CD4-positive, alpha-beta T cell (primary cell): ENCODE measurements around the gene FYB1. TPM values are rescaled to one million over a fixed set of nuclear protein-coding genes. Genes with fewer than 3 reads are reported as not detected.

Source experiments
- ATAC-seq: fragments of 200-7000 bp; cut with Tn5 transposase; one replicate; pipeline ENCODE4 v1.10.0; 2022; ENCODE audit warnings: mild to moderate bottlenecking; ENCODE audit not compliant: poor library complexity
- CTCF ChIA-PET: fragments of 350-600 bp; sonication (Branson Sonifier 250); formaldehyde crosslinking; loops from one replicate; lab custom pipeline; 2021; ENCODE audit warnings: antibody characterized with exemption, inconsistent platforms; lab: Charles Lee
- POLR2A ChIA-PET: fragments of 350-600 bp; sonication (Branson Sonifier 250); formaldehyde crosslinking; loops from one replicate; lab custom pipeline; 2021; ENCODE audit warnings: antibody characterized with exemption, inconsistent platforms; lab: Charles Lee
- DNase-seq, 14 experiments: peaks; one replicate each; pipeline ENCODE4 v3.0.0-alpha.2; 2013 to 2020; ENCODE audit warnings: mixed read lengths in 2 of 14
- H3K27ac ChIP-seq, 2 donors: one replicate each; pipeline versions ENCODE4 v1.5.1 to v1.7.0; 2013; ENCODE audit warnings: low read length in 2 of 2, low read depth in 1 of 2, mild to moderate bottlenecking in 1 of 2
- H3K27me3 ChIP-seq, 2 experiments: 1 replicate in 1 of 2; 2 replicates in 1 of 2; pipeline versions ENCODE4 v1.6.1 to v1.7.0; 2013; ENCODE audit warnings: low read length in 2 of 2, control low read depth in 1 of 2, mild to moderate bottlenecking in 1 of 2, moderate library complexity in 1 of 2; ENCODE audit not compliant: insufficient read depth in 2 of 2, control insufficient read depth in 1 of 2
- H3K36me3 ChIP-seq: one replicate; pipeline ENCODE4 v1.6.1; 2013; ENCODE audit warnings: low read length, control low read depth; ENCODE audit not compliant: insufficient read depth
- H3K4me1 ChIP-seq: one replicate; pipeline ENCODE4 v1.6.1; 2013; ENCODE audit warnings: low read length, control low read depth; ENCODE audit not compliant: insufficient read depth
- H3K4me3 ChIP-seq: one replicate; pipeline ENCODE4 v1.5.1; 2013; ENCODE audit warnings: mild to moderate bottlenecking, low read length, moderate library complexity
- H3K9me3 ChIP-seq, 2 experiments: 1 replicate in 1 of 2; 2 replicates in 1 of 2; pipeline versions ENCODE4 v1.6.1 to v1.7.0; 2013; ENCODE audit warnings: low read length in 2 of 2, mild to moderate bottlenecking in 2 of 2, control low read depth in 1 of 2, moderate library complexity in 1 of 2; ENCODE audit not compliant: control insufficient read depth in 1 of 2, insufficient read depth in 1 of 2
- H3K27ac Mint-ChIP-seq: one replicate; pipeline ENCODE4 v1.8.0; 2020; ENCODE audit warnings: mixed read lengths
- H3K27me3 Mint-ChIP-seq: one replicate; pipeline ENCODE4 v1.8.0; 2021; ENCODE audit warnings: mixed read lengths
- H3K36me3 Mint-ChIP-seq: one replicate; pipeline ENCODE4 v1.8.0; 2021; ENCODE audit warnings: low read depth, mixed read lengths
- H3K4me1 Mint-ChIP-seq: one replicate; pipeline ENCODE4 v1.8.0; 2021; ENCODE audit warnings: low read depth, mixed read lengths
- H3K4me3 Mint-ChIP-seq: one replicate; pipeline ENCODE4 v1.8.0; 2020; ENCODE audit warnings: mild to moderate bottlenecking, mixed read lengths
- H3K9me3 Mint-ChIP-seq: one replicate; pipeline ENCODE4 v1.8.0; 2020; ENCODE audit warnings: mixed read lengths
- CTCF ChIP-seq: fragments of 200-600 bp; IDR thresholded peaks from one replicate; pipeline ENCODE4 v1.8.0; 2022; ENCODE audit warnings: antibody characterized with exemption, mild to moderate bottlenecking
- intact Hi-C, 2 experiments: fragments of 100-400 bp; cut with DNase I in 1 of 2; cut with micrococcal nuclease in 1 of 2; formaldehyde crosslinking; loops; one replicate each; pipeline versions ENCODE4 v1.15.1 to v1.9.0; 2023 to 2025; cut with DNase I, micrococcal nuclease
- total RNA-seq, 174 experiments: library from RNA in 2 of 174; stranded (reverse) in 2 of 174; gene quantifications; one replicate each; pipeline ENCODE4 v1.2.3 and lab custom pipeline; 2021 to 2026

The FYB1 gene
- total RNA-seq, 2 experiments from 2014 or later, result 478 to 497 TPM

GRCh38 chr5:39062104-39062503 is 157.3 kb downstream of the FYB1 start:
- no peak for DNase-seq
- no peaks in the 10 kb centered on the region for H3K27me3 ChIP-seq
- H3K27ac ChIP-seq, result no peak overlapping the region
- H3K36me3 ChIP-seq, result peaks cover 24% of the 10 kb centered on the region
- POLR2A ChIA-PET, result interaction anchor here (0.8 to 2.4 kb wide), 3 partner anchors 9 to 35 kb away, joined by 3 to 8 read pairs (median 3); no protein-coding TSS in a partner anchor
- Mint-ChIP-seq H3K27ac (peak overlapping the region; percentile 1), H3K27me3 (no peaks in the 10 kb centered on the region), H3K4me1 (peaks cover 88% of the 10 kb centered on the region), H3K4me3 (no peak overlapping the region), H3K9me3 (peaks cover 8% of the 10 kb centered on the region), H3K36me3 (peaks cover 28% of the 10 kb centered on the region)
- intact Hi-C loops, result loop anchor here in 1 of 2 experiments (5.0 kb wide), 1 partner anchor 40 kb away; no protein-coding TSS in a partner anchor
- H3K4me1 ChIP-seq, result peaks cover 18% of the 10 kb centered on the region
- ATAC-seq, result no peak
- no peak overlapping the region for H3K4me3 ChIP-seq
- peaks cover 0 to 9% of the 10 kb centered on the region in 2 experiments for H3K9me3 ChIP-seq
- no peak for TF ChIP-seq CTCF
- CTCF ChIA-PET, result interaction anchor here (1.0 to 1.5 kb wide), 3 partner anchors 10 to 57 kb away, joined by 3 to 5 read pairs (median 4); no protein-coding TSS in a partner anchor

- Histone ChIP-seq H3K27me3 (no peaks in the 10 kb centered on the region), H3K9me3 (no peaks in the 10 kb centered on the region), H3K4me1 (no peaks in the 10 kb centered on the region), H3K27ac (no peak overlapping the region), H3K4me3 (no peak overlapping the region), H3K36me3 (peaks cover 13% of the 10 kb centered on the region)
- Mint-ChIP-seq H3K36me3 (peaks cover 18% of the 10 kb centered on the region), H3K27me3 (no peaks in the 10 kb centered on the region), H3K4me3 (peak overlapping the region; percentile 78), H3K27ac (peak overlapping the region; percentile 34), H3K4me1 (peaks cover 92% of the 10 kb centered on the region), H3K9me3 (no peaks in the 10 kb centered on the region)
- DNase-seq (no peak), ATAC-seq (peak; percentile 52)
- ChIA-PET CTCF (no interaction called here), POLR2A (interaction anchor here (2.3 kb wide), 1 partner anchor 14 kb away, joined by 9 read pairs; no protein-coding TSS in a partner anchor)
- intact Hi-C loops, result loop anchor here (2.0 to 5.0 kb wide), 2 partner anchors 14 to 42 kb away; no protein-coding TSS in a partner anchor
- TF ChIP-seq CTCF, result no peak
Observed at GRCh38 chr5:39059064-39059463, 160.3 kb downstream of the FYB1 start.

- DNase-seq (peak in 1 of 14 experiments; percentile 27), ATAC-seq (no peak)
- Histone ChIP-seq H3K27ac (no peak overlapping the region), H3K4me1 (peaks cover 1% of the 10 kb centered on the region), H3K27me3 (no peaks in the 10 kb centered on the region), H3K36me3 (peaks cover 13% of the 10 kb centered on the region), H3K9me3 (no peaks in the 10 kb centered on the region), H3K4me3 (peak overlapping the region; percentile 30)
- POLR2A ChIA-PET, result interaction anchor here (1.1 to 2.3 kb wide), 2 partner anchors 14 to 15 kb away, joined by 3 to 9 read pairs; no protein-coding TSS in a partner anchor
- H3K4me1 Mint-ChIP-seq, result peaks cover 91% of the 10 kb centered on the region
- peak overlapping the region; percentile 34 for H3K27ac Mint-ChIP-seq
- CTCF ChIA-PET, result no interaction called here
- peak overlapping the region; percentile 78 for H3K4me3 Mint-ChIP-seq
- no peak for TF ChIP-seq CTCF
- H3K9me3 Mint-ChIP-seq, result no peaks in the 10 kb centered on the region
- peaks cover 18% of the 10 kb centered on the region for H3K36me3 Mint-ChIP-seq
- intact Hi-C loops, result loop anchor here (2.0 to 5.0 kb wide), 2 partner anchors 14 to 41 kb away; no protein-coding TSS in a partner anchor
- no peaks in the 10 kb centered on the region for H3K27me3 Mint-ChIP-seq
Observed at GRCh38 chr5:39058178-39058921, 161.0 kb downstream of the FYB1 start.
